ENCODE results near the gene ANKS1B.

Gene ANKS1B

GRCh38 chr12:99170037-99170436, 814.7 kb downstream of the ANKS1B start:
- in situ Hi-C loops (cut with MboI; ENCODE audit: low sequenced_read_pairs, unreplicated experiment) = no loop called here
- TF ChIP-seq CTCF (IDR thresholded peaks at IDR 0.05; ENCODE audit: borderline replicate concordance, control extremely low read depth, extremely low read depth, insufficient read depth, missing control alignments) = no peak

GRCh38 chr12:99157946-99158345, 826.8 kb downstream of the ANKS1B start:
- no peak for DNase-seq (ENCODE audit: low spot score)
- in situ Hi-C loops (cut with MboI; ENCODE audit: low sequenced_read_pairs, unreplicated experiment) = no loop called here

More at GRCh38 chr12:99170037-99170436, 814.7 kb downstream of the ANKS1B start:
- no peak for DNase-seq (ENCODE audit: low spot score)

GRCh38 chr12:99154983-99155336, 829.8 kb downstream of the ANKS1B start:
- in situ Hi-C loops (cut with MboI; ENCODE audit: low sequenced_read_pairs, unreplicated experiment) = no loop called here
- no peak for TF ChIP-seq CTCF (IDR thresholded peaks at IDR 0.05; ENCODE audit: borderline replicate concordance, control extremely low read depth, extremely low read depth, insufficient read depth, missing control alignments)
- DNase-seq (ENCODE audit: low spot score) = no peak

More at GRCh38 chr12:99157946-99158345, 826.8 kb downstream of the ANKS1B start:
- TF ChIP-seq CTCF (IDR thresholded peaks at IDR 0.05; ENCODE audit: borderline replicate concordance, control extremely low read depth, extremely low read depth, insufficient read depth, missing control alignments) = no peak

GRCh38 chr12:99154216-99154982, 830.3 kb downstream of the ANKS1B start:
- no peak for DNase-seq (ENCODE audit: low spot score)
- in situ Hi-C loops (cut with MboI; ENCODE audit: low sequenced_read_pairs, unreplicated experiment) = no loop called here
- no peak for TF ChIP-seq CTCF (IDR thresholded peaks at IDR 0.05; ENCODE audit: borderline replicate concordance, control extremely low read depth, extremely low read depth, insufficient read depth, missing control alignments)

GRCh38 chr12:99153293-99153692, 831.4 kb downstream of the ANKS1B start:
- in situ Hi-C loops (cut with MboI; ENCODE audit: low sequenced_read_pairs, unreplicated experiment) = no loop called here
- no peak for TF ChIP-seq CTCF (IDR thresholded peaks at IDR 0.05; ENCODE audit: borderline replicate concordance, control extremely low read depth, extremely low read depth, insufficient read depth, missing control alignments)
- DNase-seq (ENCODE audit: low spot score) = no peak

- no peak for DNase-seq (ENCODE audit: low spot score)
- TF ChIP-seq CTCF (IDR thresholded peaks at IDR 0.05; ENCODE audit: borderline replicate concordance, control extremely low read depth, extremely low read depth, insufficient read depth, missing control alignments) = no peak
- in situ Hi-C loops (cut with MboI; ENCODE audit: low sequenced_read_pairs, unreplicated experiment) = no loop called here
These were observed 832.4 kb downstream of the ANKS1B start for GRCh38 chr12:99152337-99152736.

Data from GM13976 (cell line).